Panc1 (cell line): ENCODE measurements around the gene STX19. TPM values are rescaled to one million over a fixed set of nuclear protein-coding genes. Genes with fewer than 3 reads are reported as not detected.

Source experiments
- ATAC-seq: fragments of 200-7000 bp; cut with Tn5 transposase; 2 replicates; pipeline ENCODE4 v1.9.1; 2020; ENCODE audit warnings: mild to moderate bottlenecking, moderate library complexity
- BruUV-seq: library from RNA; stranded (reverse); fragments of 400-500 nt; replicated peaks from 2 replicates; lab custom pipeline; 2021; lab: Mats Ljungman, UMichigan
- CTCF ChIA-PET: fragments of 300-600 bp; sonication (Branson Sonifier 250); formaldehyde crosslinking; loops from one replicate; lab custom pipeline; 2022; ENCODE audit warnings: antibody characterized with exemption; lab: Charles Lee
- POLR2A ChIA-PET: fragments of 300-600 bp; sonication (Branson Sonifier 250); formaldehyde crosslinking; loops from one replicate; lab custom pipeline; 2022; ENCODE audit warnings: antibody characterized with exemption; lab: Charles Lee
- DNase-seq: peaks from one replicate; pipeline ENCODE4 v3.0.0-alpha.2; 2010; ENCODE audit warnings: low read depth, low spot score
- H3K27ac ChIP-seq: 2 replicates; pipeline ENCODE4 v1.5.1; 2011; ENCODE audit warnings: mild to moderate bottlenecking, low read length, inconsistent platforms
- H3K27me3 ChIP-seq: fragments of 200-500 bp; sonication (Bioruptor generic); 2 replicates; pipeline ENCODE4 v1.6.0; 2014; ENCODE audit warnings: low read length, inconsistent platforms; ENCODE audit not compliant: control insufficient read depth, insufficient read depth
- H3K36me3 ChIP-seq: fragments of 200-500 bp; sonication (Bioruptor generic); 2 replicates; pipeline ENCODE4 v1.5.1; 2014; ENCODE audit warnings: inconsistent platforms, mild to moderate bottlenecking, low read length, moderate library complexity; ENCODE audit not compliant: control insufficient read depth, insufficient read depth
- H3K4me1 ChIP-seq: 2 replicates; pipeline ENCODE4 v1.5.1; 2011; ENCODE audit warnings: inconsistent platforms, mild to moderate bottlenecking, low read length, moderate library complexity; ENCODE audit not compliant: control insufficient read depth, insufficient read depth
- H3K4me3 ChIP-seq, 2 experiments: 2 replicates each; pipeline ENCODE4 v1.5.1; 2011 to 2012; ENCODE audit warnings: low read depth in 2 of 2, low read length in 2 of 2, mild to moderate bottlenecking in 2 of 2, inconsistent platforms in 1 of 2, moderate library complexity in 1 of 2
- H3K9me3 ChIP-seq: fragments of 200-500 bp; sonication (Bioruptor generic); 2 replicates; pipeline ENCODE4 v1.5.1; 2014; ENCODE audit warnings: low read depth, mild to moderate bottlenecking, inconsistent platforms, low read length, moderate library complexity; ENCODE audit not compliant: control insufficient read depth, insufficient read depth
- POLR2AphosphoS5 ChIP-seq: IDR thresholded peaks from 2 replicates; pipeline ENCODE4 v1.6.1; 2012; ENCODE audit warnings: mild to moderate bottlenecking, low read depth, low read length, moderate library complexity
- SIN3A ChIP-seq: IDR thresholded peaks from 2 replicates; pipeline ENCODE4 v1.6.1; 2012; ENCODE audit warnings: low read depth, mild to moderate bottlenecking, low read length, moderate library complexity, borderline replicate concordance; ENCODE audit not compliant: insufficient read depth
- TCF7L2 ChIP-seq: IDR thresholded peaks from 2 replicates; pipeline ENCODE4 v1.6.1; 2011; ENCODE audit warnings: mild to moderate bottlenecking, low read depth, low read length, inconsistent platforms
- in situ Hi-C: cut with HindIII; loops from 2 replicates; pipeline ENCODE4 v1.10.0; 2016; ENCODE audit warnings: low sequenced_read_pairs, low pct_unique_long_range_greater_than_20kb
- intact Hi-C: fragments of 100-400 bp; cut with micrococcal nuclease; formaldehyde crosslinking; loops from one replicate; pipeline ENCODE4 v1.10.0; 2022; ENCODE audit not compliant: unreplicated experiment
- total RNA-seq: library from RNA; stranded (reverse); gene quantifications from one replicate; pipeline ENCODE4 v1.2.1, GENCODE V29; 2021; ENCODE audit not compliant: unreplicated experiment
- TF ChIP-seq, protein P1 (sequence below): fragments of 450-650 bp; IDR thresholded peaks from 2 replicates; pipeline ENCODE4 v1.5.1; 2017; ENCODE audit warnings: mild to moderate bottlenecking
- TF ChIP-seq, protein P2 (sequence below), 2 experiments: IDR thresholded peaks; 2 replicates each; pipeline ENCODE4 v1.6.1; 2011 to 2012; ENCODE audit warnings: low read depth in 2 of 2, control low read depth in 1 of 2, low read length in 1 of 2, mild to moderate bottlenecking in 1 of 2, moderate library complexity in 1 of 2; ENCODE audit not compliant: insufficient read depth in 1 of 2

Gene STX19
- total RNA-seq, 1 experiment from 2014 or later, result not detected

DNA sequence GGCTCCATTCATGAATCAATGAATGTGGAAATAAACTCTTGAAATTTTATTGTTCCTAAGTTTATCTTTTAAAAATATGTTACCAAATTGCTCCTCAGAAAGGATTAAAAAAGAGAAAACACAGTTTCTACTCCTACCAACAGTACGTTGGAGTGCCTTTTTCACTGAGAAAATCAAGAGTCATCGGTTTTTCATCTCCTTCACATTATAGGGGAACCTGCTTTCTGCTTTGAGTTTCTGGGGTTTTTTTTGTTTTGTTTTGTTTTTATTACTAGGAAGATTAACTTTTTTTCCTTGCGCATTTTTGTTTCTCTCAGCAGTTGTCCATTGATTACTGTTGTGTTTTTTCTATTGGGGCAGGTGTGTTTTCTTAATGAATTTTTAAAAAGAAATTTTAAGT lies 45.0 kb downstream of the STX19 start:
- ChIA-PET CTCF (no interaction called here), POLR2A (no interaction called here)
- in situ Hi-C loops (no loop called here), intact Hi-C loops (no loop called here)
- Histone ChIP-seq H3K4me3 (no peak overlapping the region), H3K4me1 (peaks cover 9% of the 10 kb centered on the region; the same call in 1 of the 2 replicates), H3K27ac (no peak overlapping the region), H3K9me3 (no peaks in the 10 kb centered on the region), H3K36me3 (no peaks in the 10 kb centered on the region; the same call in 1 of the 2 replicates), H3K27me3 (no peaks in the 10 kb centered on the region)
- DNase-seq (no peak), ATAC-seq (no peak)
- TF ChIP-seq POLR2AphosphoS5 (no peak), TCF7L2 (no peak), SIN3A (no peak)
- TF ChIP-seq, protein P1, sequence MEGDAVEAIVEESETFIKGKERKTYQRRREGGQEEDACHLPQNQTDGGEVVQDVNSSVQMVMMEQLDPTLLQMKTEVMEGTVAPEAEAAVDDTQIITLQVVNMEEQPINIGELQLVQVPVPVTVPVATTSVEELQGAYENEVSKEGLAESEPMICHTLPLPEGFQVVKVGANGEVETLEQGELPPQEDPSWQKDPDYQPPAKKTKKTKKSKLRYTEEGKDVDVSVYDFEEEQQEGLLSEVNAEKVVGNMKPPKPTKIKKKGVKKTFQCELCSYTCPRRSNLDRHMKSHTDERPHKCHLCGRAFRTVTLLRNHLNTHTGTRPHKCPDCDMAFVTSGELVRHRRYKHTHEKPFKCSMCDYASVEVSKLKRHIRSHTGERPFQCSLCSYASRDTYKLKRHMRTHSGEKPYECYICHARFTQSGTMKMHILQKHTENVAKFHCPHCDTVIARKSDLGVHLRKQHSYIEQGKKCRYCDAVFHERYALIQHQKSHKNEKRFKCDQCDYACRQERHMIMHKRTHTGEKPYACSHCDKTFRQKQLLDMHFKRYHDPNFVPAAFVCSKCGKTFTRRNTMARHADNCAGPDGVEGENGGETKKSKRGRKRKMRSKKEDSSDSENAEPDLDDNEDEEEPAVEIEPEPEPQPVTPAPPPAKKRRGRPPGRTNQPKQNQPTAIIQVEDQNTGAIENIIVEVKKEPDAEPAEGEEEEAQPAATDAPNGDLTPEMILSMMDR, result no peak
- TF ChIP-seq, protein P2, sequence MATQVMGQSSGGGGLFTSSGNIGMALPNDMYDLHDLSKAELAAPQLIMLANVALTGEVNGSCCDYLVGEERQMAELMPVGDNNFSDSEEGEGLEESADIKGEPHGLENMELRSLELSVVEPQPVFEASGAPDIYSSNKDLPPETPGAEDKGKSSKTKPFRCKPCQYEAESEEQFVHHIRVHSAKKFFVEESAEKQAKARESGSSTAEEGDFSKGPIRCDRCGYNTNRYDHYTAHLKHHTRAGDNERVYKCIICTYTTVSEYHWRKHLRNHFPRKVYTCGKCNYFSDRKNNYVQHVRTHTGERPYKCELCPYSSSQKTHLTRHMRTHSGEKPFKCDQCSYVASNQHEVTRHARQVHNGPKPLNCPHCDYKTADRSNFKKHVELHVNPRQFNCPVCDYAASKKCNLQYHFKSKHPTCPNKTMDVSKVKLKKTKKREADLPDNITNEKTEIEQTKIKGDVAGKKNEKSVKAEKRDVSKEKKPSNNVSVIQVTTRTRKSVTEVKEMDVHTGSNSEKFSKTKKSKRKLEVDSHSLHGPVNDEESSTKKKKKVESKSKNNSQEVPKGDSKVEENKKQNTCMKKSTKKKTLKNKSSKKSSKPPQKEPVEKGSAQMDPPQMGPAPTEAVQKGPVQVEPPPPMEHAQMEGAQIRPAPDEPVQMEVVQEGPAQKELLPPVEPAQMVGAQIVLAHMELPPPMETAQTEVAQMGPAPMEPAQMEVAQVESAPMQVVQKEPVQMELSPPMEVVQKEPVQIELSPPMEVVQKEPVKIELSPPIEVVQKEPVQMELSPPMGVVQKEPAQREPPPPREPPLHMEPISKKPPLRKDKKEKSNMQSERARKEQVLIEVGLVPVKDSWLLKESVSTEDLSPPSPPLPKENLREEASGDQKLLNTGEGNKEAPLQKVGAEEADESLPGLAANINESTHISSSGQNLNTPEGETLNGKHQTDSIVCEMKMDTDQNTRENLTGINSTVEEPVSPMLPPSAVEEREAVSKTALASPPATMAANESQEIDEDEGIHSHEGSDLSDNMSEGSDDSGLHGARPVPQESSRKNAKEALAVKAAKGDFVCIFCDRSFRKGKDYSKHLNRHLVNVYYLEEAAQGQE (IDR thresholded peaks at IDR 0.05; ENCODE audit: insufficient read depth in 1 of 2, low read depth in 2 of 2, low read length in 1 of 2), result no peak
- no TSS peak for BruUV-seq

DNA sequence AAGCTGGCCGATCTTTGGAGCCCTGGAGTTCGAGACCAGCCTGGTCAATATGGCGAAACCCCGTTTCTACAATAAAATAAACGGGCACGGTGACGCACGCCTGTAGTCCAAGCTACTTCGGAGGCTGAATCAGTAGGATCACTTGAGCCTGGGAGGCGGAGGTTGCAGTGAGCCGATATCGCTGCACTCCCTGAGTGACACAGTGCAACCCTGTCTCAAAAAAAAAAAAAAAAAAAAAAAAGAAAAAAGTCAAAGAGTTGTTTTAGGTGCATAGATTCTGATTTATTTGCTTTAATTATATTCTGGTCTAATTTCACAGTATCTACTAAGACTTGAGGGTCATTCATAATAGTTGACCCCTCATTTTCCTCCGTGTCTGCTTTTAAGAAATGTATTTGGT lies 46.7 kb downstream of the STX19 start:
- TF ChIP-seq SIN3A (no peak), POLR2AphosphoS5 (no peak), TCF7L2 (no peak)
- TF ChIP-seq, protein P2 (IDR thresholded peaks at IDR 0.05; ENCODE audit: insufficient read depth in 1 of 2, low read depth in 2 of 2, low read length in 1 of 2), result no peak
- TF ChIP-seq, protein P1, result no peak
- H3K27ac ChIP-seq, result peak overlapping the region; percentile 81; the same call in 1 of the 2 replicates
- H3K27me3 ChIP-seq, result no peaks in the 10 kb centered on the region
- intact Hi-C loops, result no loop called here
- no TSS peak for BruUV-seq
- CTCF ChIA-PET, result no interaction called here
- POLR2A ChIA-PET, result interaction anchor here (0.7 to 0.9 kb wide), 3 partner anchors 13 to 1298 kb away, joined by 12 to 15 read pairs (median 15); no protein-coding TSS in a partner anchor
- no peak for ATAC-seq
- no peaks in the 10 kb centered on the region; the same call in 1 of the 2 replicates for H3K36me3 ChIP-seq
- DNase-seq, result no peak
- in situ Hi-C loops, result no loop called here
- peak overlapping the region in 1 of 2 experiments; percentile 82; a peak in 2 of 4 replicates for H3K4me3 ChIP-seq
- peaks cover 9% of the 10 kb centered on the region; the same call in 1 of the 2 replicates for H3K4me1 ChIP-seq
- no peaks in the 10 kb centered on the region for H3K9me3 ChIP-seq
